GM19468 (cell line): Measurements from ENCODE around the gene SYTL5.
A peak's percentile ranks its signal among the peaks of the same experiment; 100 is the strongest.

Experiments
- ATAC-seq: cut with Tn5 transposase; IDR thresholded peaks from one replicate; pipeline ENCODE4 v1.9.1; 2021; ENCODE audit warnings: mild to moderate bottlenecking, moderate library complexity, moderate number of reproducible peaks; ENCODE audit not compliant: unreplicated experiment; ENCODE audit errors: extremely low read depth

SYTL5 gene

DNA sequence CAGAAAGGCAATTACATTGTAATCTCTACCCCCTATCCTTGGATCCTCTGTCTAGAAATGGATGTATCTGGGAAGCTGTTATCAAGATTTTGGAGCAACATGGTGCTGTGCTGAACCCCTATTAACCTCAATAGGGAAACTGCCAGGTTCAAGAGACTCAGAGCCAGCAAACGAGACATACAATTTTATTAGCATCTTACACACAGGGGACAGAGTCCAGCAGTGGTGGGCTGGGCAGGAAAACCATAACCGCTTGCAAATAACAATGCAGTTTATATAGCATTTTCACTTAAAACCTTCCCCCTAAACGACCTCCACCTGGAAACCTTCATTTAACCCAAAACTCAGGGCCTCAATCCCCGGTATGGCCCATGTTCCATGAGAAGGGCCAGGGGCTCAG is 79.5 kb downstream of the SYTL5 start:
- ATAC-seq: no peak

- ATAC-seq: no peak
Observed at GRCh38 chrX:38086451-38087215, 80.3 kb downstream of the SYTL5 start.

- no peak for ATAC-seq
Observed at GRCh38 chrX:38087594-38087993, 81.2 kb downstream of the SYTL5 start.

- ATAC-seq: no peak
Observed at GRCh38 chrX:38089173-38089982, 83.0 kb downstream of the SYTL5 start.

DNA sequence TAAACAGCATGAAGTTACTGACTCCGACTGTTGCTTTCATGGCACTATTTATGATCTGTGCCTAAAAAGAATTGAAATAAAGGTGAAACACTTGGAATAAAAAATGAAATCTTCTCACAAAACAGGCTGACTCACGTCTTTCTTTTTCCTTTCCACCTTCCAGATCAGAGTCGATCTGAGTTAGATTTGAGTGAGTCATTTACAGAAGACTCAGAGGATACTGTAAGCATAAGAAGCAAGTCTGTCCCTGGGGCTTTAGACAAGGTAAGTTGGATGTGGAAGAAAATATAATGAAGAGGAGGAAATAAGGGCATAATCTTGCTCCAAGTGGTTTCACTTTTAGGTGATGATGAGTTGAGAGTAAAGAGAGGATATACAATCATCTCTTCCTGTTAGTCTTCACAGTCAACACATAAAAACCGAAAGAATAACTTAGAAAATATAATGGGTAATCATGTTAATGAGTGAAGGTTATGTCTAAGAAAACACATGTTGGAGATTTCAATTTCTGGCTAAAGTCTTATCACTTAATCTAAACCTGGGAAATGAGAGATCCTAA is 89.7 kb downstream of the SYTL5 start:
- ATAC-seq: no peak

- ATAC-seq: no peak
Observed at GRCh38 chrX:38099688-38100087, 93.3 kb downstream of the SYTL5 start.

GRCh38 chrX:38102240-38102639 is 95.9 kb downstream of the SYTL5 start:
- no peak for ATAC-seq

- no peak for ATAC-seq
Observed at GRCh38 chrX:38102875-38103274, 96.5 kb downstream of the SYTL5 start.

DNA sequence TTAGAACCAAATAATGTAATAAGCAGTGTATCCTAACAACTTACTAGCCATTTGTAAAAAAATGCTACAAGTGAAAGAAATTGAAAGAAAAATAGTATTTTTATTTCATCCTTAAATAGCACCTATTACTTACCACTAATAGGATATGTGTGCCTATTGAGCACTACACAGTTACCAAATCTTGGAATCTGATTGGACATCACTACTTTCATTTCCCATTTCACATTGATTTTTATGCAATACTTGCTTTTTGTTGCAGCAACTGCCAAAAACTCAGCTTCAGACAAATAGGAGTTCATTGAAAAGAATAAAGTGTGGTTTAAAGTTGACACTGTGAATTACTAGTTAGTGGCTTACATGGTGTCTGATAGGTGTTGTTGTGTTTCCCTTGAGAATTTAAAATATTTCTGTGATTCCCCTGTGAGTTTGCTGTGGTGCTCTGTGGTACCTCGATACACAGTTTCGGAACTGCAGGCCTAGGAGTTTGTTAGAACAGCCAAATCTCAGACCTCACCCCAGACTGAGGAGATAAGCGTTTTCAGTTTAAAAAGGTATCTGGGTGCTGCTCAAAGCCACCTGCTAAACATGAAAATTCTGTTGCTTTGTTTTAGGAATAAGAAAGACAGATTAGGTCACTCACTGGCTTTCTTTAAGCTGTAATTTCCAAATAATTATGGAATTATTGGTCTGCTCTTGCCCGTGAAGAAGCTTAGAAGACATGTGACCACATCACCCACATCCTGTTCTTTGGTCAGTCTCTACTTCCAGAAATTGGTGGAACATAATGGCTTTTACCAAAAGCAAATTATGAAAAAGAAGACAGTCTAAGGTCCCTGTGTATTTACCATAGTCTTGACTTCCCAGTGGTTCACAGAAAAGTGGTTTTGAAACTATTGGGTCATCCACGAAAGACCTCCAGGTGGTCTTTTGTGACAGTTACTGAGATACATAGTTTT is 97.8 kb downstream of the SYTL5 start:
- no peak for ATAC-seq

- ATAC-seq: no peak
Observed at GRCh38 chrX:38105216-38105725, 98.9 kb downstream of the SYTL5 start.

DNA sequence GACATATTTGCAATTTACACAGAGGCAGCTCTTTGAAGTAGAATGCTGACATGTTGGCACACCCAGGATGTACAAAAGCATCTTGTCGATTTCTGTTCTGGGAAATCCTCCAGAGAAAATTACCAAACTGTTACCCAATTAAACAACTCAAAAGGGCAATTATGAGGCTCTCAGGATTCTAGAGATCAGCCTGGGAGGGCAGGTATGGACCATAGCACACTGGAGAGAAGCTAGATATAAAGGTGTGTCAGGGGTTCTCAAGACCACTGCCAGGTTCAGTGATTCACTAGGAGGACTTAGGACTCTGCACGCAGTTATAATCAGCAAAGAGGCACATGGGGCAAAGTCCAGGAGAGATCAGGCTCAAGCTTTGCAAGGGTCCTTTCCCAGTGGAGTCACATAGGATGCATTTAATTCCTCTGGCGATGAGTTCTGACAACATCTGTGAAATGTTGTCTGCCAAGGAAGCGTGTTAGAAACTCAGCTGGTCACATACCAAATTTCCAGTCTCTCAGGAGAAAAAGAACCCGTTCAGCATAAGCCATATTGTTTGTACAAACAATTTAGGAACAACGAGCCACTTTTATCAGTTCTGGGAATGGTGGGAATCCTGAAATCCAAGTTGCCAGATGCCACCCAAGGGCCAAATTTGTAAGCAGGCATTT is 100.8 kb downstream of the SYTL5 start:
- no peak for ATAC-seq

GRCh38 chrX:38108364-38108763 is 102.0 kb downstream of the SYTL5 start:
- no peak for ATAC-seq

- ATAC-seq: no peak
Observed at GRCh38 chrX:38109042-38109898, 102.9 kb downstream of the SYTL5 start.

GRCh38 chrX:38110231-38110630 is 103.9 kb downstream of the SYTL5 start:
- ATAC-seq: no peak

GRCh38 chrX:38111196-38111595 is 104.8 kb downstream of the SYTL5 start:
- ATAC-seq: no peak

- peak; percentile 63 for ATAC-seq
Observed at GRCh38 chrX:38112566-38112965, 106.2 kb downstream of the SYTL5 start.

DNA sequence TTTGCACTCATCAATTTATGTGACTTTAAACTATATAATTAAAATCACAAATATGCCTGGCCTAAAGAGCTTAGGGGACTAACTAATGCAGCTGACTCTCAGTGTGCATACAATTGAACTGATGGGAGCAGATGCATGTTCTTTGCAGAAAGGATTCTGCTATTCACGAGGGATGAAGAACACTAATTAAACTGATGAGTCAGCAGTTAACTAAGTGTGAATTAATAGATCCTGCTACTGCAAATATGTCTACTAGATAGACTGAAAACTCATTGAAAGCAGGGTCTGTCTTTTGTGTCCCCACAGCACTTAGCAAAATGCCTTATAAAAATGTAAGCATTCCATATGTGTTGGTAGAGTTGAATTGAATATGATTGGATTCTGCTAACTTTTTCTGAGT is 110.4 kb downstream of the SYTL5 start:
- ATAC-seq: no peak

DNA sequence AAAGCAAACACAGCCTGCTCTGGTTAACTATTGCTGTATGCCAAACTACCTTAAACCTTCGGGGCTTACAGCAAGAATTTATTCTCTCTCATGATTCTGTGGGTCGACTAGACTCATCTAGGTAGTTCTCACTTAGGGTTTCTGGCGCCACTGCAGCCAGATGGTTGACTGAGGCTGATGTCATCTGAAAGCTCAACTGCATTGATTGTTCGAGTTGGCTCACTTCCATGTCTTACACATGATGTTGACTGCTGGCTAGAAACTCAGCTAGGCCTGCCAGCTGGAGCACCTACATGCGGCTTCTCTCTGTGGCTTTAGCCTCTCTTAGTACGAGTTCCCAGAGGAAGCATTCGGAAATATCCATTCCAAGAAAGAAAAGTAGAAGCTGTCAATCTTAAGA is 111.1 kb downstream of the SYTL5 start:
- ATAC-seq: no peak

- no peak for ATAC-seq
Observed at GRCh38 chrX:38124000-38124399, 117.6 kb downstream of the SYTL5 start.
